LNCAP (cell line): ENCODE measurements around the gene MBD5.

Experiments
- TF ChIP-seq, protein P1 (sequence below): fragments of 450-650 bp; IDR thresholded peaks from 2 replicates; pipeline ENCODE4 v1.5.1; 2017; ENCODE audit warnings: mild to moderate bottlenecking

The MBD5 gene

DNA sequence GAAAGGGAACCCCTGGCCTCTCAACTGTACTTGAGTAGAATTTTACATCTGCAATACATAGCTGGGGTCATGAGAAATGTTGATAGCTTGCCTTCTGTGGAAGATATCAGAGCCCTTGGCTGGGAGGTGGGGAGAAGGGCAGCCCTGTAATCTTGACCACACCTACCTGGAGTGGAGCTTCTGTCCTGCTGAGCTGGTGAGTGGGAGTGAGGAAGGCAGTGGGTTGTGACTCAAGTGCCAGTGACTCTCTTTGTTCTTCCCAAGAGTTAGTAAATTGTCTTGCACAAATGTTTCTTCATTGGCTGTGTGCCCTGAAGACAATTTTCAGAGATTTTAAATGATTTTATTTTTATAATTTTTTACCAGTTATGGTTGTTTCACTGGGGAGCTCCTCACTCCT lies 277.3 kb downstream of the MBD5 start:
- TF ChIP-seq, protein P1, sequence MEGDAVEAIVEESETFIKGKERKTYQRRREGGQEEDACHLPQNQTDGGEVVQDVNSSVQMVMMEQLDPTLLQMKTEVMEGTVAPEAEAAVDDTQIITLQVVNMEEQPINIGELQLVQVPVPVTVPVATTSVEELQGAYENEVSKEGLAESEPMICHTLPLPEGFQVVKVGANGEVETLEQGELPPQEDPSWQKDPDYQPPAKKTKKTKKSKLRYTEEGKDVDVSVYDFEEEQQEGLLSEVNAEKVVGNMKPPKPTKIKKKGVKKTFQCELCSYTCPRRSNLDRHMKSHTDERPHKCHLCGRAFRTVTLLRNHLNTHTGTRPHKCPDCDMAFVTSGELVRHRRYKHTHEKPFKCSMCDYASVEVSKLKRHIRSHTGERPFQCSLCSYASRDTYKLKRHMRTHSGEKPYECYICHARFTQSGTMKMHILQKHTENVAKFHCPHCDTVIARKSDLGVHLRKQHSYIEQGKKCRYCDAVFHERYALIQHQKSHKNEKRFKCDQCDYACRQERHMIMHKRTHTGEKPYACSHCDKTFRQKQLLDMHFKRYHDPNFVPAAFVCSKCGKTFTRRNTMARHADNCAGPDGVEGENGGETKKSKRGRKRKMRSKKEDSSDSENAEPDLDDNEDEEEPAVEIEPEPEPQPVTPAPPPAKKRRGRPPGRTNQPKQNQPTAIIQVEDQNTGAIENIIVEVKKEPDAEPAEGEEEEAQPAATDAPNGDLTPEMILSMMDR: no peak

DNA sequence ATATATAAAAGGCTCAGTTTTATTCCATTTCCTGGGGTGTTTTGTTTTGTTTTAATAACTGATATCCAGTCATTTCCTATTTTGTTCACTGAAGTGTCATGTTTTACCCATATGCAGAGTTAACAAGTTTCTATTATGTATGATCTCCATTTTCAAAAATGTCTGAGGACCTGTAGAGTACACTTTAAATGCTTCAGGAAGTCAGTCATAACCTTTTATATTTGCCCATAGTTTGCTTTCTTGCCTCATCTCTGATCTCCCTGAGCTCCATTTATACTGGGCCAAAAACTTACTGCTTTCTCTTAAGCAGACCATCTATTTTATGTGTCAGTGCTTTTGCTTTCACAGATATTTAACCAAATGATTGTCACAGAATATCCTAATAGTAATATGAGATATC lies 278.7 kb downstream of the MBD5 start:
- TF ChIP-seq, protein P1: no peak

DNA sequence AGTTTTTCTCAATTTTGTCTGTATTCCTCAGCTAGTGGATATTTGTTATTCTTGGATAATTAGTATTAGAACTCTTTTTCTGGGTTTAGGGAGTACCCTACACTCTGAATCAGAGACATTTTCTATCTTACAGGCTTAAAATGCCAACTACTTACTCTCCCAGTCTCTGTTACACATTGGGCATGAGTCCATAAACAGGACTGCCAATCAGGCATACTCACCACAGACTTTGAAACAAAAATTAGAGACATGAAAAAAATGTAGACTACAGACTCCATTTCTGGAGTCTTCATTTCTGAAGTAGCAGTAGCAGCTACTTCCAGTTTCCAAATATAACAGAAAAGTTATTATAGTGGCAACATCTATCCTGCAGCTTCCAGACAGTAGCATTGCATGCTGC lies 279.7 kb downstream of the MBD5 start:
- TF ChIP-seq, protein P1: no peak

DNA sequence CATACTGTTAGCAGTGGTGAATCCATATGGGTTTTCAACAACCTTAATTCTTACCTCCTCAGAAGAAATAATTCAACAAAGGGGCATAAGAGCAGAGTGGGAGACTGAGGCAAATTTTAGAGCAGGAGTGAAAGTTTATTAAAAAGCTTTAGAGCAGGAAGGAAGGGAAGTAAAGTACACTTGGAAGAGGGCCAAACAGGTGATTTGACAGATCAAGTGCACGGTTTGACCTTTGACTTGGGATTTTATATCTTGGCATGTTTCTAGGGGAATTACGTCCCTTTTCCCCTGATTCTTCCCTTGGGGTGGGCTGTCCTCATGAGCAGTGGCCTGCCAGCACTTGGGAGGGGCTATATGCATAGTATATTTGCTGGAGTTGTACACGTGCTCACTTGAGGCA lies 280.5 kb downstream of the MBD5 start:
- TF ChIP-seq, protein P1: no peak

DNA sequence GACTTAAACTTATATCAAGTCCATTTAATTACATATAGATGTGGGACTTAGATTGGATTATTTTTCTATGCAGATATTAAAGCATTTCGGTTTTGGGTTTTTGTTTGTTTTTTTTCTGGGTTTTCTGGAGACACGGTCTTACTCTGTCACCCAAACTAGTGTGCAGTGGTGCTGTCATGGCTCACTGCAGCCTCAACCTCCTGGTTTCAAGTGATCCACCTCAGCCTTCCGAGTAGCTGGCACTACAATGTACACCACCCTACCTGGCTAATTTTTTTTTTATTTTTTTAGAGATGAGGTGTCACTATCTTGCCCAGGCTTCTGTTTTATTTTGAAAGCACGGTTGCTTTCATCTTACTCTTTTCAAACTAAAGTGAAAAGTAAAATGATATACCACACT lies 281.6 kb downstream of the MBD5 start:
- TF ChIP-seq, protein P1: no peak

DNA sequence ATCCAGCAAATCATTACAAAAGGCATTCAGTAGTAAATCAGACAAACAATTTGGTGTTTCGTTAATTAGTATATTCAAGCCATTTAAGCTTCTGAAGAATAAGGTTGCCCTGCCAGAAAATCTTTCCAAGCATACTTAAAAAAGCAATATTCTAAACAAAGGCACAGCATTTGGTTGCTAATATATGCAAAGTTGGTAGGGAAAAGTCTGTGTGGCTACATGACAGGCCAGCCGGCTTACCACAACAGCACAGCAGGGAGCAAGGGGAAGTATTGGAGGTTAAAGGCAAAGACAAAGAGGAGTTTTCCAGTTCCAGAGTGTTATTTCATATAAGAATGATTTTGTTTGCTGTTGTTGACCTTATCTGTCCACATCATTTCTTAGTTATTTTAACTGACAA lies 282.3 kb downstream of the MBD5 start:
- TF ChIP-seq, protein P1: no peak

DNA sequence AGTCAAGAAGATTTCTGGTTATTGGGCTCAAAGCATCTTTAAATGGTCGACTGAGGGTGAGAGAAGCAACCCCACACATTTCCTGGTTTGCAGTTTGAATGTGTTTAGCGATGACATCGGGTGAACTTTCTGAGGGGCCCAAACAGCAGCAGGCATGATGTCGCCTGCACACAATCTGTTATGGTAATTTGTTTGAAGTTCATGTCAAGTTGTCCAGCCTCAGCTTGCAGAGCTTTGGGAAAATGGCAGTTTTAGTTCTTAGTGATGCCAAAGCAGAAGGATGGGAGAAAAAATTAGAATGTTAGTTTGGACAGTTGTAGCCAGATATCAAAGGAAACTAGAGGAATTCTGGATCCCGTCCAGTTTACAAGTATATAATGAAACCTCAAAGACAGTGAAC lies 284.6 kb downstream of the MBD5 start:
- TF ChIP-seq, protein P1: no peak

DNA sequence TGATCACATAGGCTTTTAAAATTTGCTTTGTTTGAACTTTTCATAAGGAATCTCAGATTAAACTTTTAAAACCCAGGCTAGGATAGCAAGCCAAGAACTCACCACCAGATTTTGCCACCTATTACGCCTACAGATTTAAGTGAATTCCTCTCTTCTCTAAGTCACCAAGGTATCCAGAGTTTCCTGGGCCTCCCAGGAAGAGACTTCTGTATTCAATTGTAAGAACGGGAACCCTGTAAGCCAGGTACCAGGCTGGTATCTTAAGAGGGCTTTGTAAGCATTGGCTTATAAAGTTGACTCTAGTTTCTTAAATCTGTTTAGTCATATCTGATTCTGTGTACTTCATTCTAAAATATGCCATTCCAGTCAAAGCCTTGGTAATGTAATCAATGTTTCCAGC lies 285.1 kb downstream of the MBD5 start:
- TF ChIP-seq, protein P1: no peak
